Measurements from ENCODE around the gene CLDN1. TPM values are rescaled to one million over a fixed set of nuclear protein-coding genes. Genes with fewer than 3 reads are reported as not detected.
A peak's percentile ranks its signal among the peaks of the same experiment; 100 is the strongest.

The CLDN1 gene, protein sequence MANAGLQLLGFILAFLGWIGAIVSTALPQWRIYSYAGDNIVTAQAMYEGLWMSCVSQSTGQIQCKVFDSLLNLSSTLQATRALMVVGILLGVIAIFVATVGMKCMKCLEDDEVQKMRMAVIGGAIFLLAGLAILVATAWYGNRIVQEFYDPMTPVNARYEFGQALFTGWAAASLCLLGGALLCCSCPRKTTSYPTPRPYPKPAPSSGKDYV
- total RNA-seq (2021): 1.0 and 2.1 TPM in 2 replicates
- long read RNA-seq, partial matches to known transcripts: 0 of 3 reads
- long read RNA-seq, other reads (novel, unspliced or antisense): 0 of 3 reads

GRCh38 chr3:190321789-190322603, at the start of gene CLDN1:
CLDN1 (minus strand) TSS chr3:190322446; CDS start chr3:190322206, 240 bp downstream.
- no peaks in the 10 kb centered on the region for H3K36me3 Mint-ChIP-seq (ENCODE audit: insufficient read depth in 1 of 3, low read depth in 3 of 3)
- peak; percentile 87 for DNase-seq
- no peaks in the 10 kb centered on the region for H3K27me3 ChIP-seq (ENCODE audit: insufficient read depth, low read length)
- H3K27ac ChIP-seq (ENCODE audit: insufficient read length, low read depth, low read length): no peak within 1 kb of the TSS
- no peaks in the 10 kb centered on the region for H3K79me2 ChIP-seq (ENCODE audit: insufficient read depth, low read length)
- H3K4me3 Mint-ChIP-seq: peak within 1 kb of the TSS; percentile 80 to 85
- no peak within 1 kb of the TSS for H3T11ph ChIP-seq (ENCODE audit: low read length)
- H4K20me1 ChIP-seq (ENCODE audit: control insufficient read depth, insufficient read depth, insufficient read length): no peaks in the 10 kb centered on the region
- H3K4me1 Mint-ChIP-seq: peaks cover 30 to 39% of the 10 kb centered on the region in 2 experiments
- H2BK20ac ChIP-seq (ENCODE audit: low read depth, low read length, poor library complexity, severe bottlenecking): no peak within 1 kb of the TSS
- H2BK15ac ChIP-seq (ENCODE audit: low read depth, low read length): no peak within 1 kb of the TSS
- peaks cover 8% of the 10 kb centered on the region for H3K23me2 ChIP-seq (ENCODE audit: insufficient read length, low read depth, low read length, poor library complexity, severe bottlenecking)
- peak within 1 kb of the TSS; percentile 8 for H3K9ac ChIP-seq (ENCODE audit: extremely low read depth, insufficient read length, low read length)
- H3K14ac ChIP-seq (ENCODE audit: insufficient read depth, low read length): peak within 1 kb of the TSS; percentile 65
- peaks cover 25% of the 10 kb centered on the region for H3K27me3 Mint-ChIP-seq (ENCODE audit: low read depth)
- peak within 1 kb of the TSS in 1 of 3 experiments; percentile 45; a peak in 1 of 7 replicates for H3K27ac Mint-ChIP-seq
- no peak within 1 kb of the TSS for H3K18ac ChIP-seq (ENCODE audit: insufficient read length, low read depth, low read length)
- no peak within 1 kb of the TSS for H4K91ac ChIP-seq (ENCODE audit: insufficient read length, low read depth, low read length)
- H3K4me1 ChIP-seq (ENCODE audit: insufficient read depth, low read length): peaks cover 6% of the 10 kb centered on the region
- WGBS (ENCODE audit: extremely low coverage, insufficient read length, low lambda C conversion rate): no CpG with 5 or more reads among the region's 64 CpGs
- no peak within 1 kb of the TSS for H2AK5ac ChIP-seq (ENCODE audit: insufficient read length, low read length)
- no peak within 1 kb of the TSS for H3K23ac ChIP-seq (ENCODE audit: insufficient read length, low read depth, low read length)
- H3K9me3 ChIP-seq (ENCODE audit: control insufficient read depth, low read depth, low read length): no peaks in the 10 kb centered on the region
- no peaks in the 10 kb centered on the region for H3K79me1 ChIP-seq (ENCODE audit: insufficient read depth, low read depth, low read length, poor library complexity, severe bottlenecking)
- H4K8ac ChIP-seq (replicated peaks; ENCODE audit: insufficient read length, low read depth, low read length): no peak within 1 kb of the TSS
- H2BK12ac ChIP-seq (ENCODE audit: insufficient read length, low read depth, low read length): no peak within 1 kb of the TSS
- H3K56ac ChIP-seq (ENCODE audit: insufficient read length, low read depth, low read length): no peak within 1 kb of the TSS
- H2AFZ ChIP-seq (ENCODE audit: low read length): no peak within 1 kb of the TSS
- peak within 1 kb of the TSS; percentile 68 for H3K4me2 ChIP-seq (ENCODE audit: insufficient read depth, insufficient read length, low read length)
- H3K9me3 Mint-ChIP-seq: no peaks in the 10 kb centered on the region
- peak; percentile 99 for TF ChIP-seq CTCF (conservative IDR thresholded peaks at IDR 0.05)
- H4K5ac ChIP-seq (ENCODE audit: insufficient read length, low read depth, low read length): no peak within 1 kb of the TSS
- H2BK5ac ChIP-seq (ENCODE audit: insufficient read length, low read length): no peak within 1 kb of the TSS
- no peak within 1 kb of the TSS for H2BK120ac ChIP-seq (ENCODE audit: low read depth, low read length, poor library complexity, severe bottlenecking)
- no peak within 1 kb of the TSS for H3K4ac ChIP-seq (ENCODE audit: low read depth, low read length)

Measured in H9 (cell line).